ENCODE measurements around the gene PIP5K1B.

GRCh38 chr9:68797116-68797515 lies 92.1 kb downstream of the PIP5K1B start:
- TF ChIP-seq KDM1A (CRISPR knock-in tag; IDR thresholded peaks at IDR 0.05) (no peak), TCF7 (IDR thresholded peaks at IDR 0.05; ENCODE audit: low read depth) (no peak), POLR2AphosphoS5 (IDR thresholded peaks at IDR 0.05; ENCODE audit: low read depth, low read length) (no peak), DNMT1 (CRISPR knock-in tag; IDR thresholded peaks at IDR 0.05) (no peak), CTCF (CRISPR knock-in tag; IDR thresholded peaks at IDR 0.05) (no peak)
